Liver (tissue), 9 donors: ENCODE results near the gene GRK6. TPM values are rescaled to one million over a fixed set of nuclear protein-coding genes. Genes with fewer than 3 reads are reported as not detected.

Experiments
- DNase-seq: peaks from one replicate; pipeline ENCODE4 v3.0.0-alpha.2; 2017; ENCODE audit warnings: low spot score
- H3K27ac ChIP-seq, 2 donors: one replicate each; pipeline ENCODE4 v1.7.0; 2013; ENCODE audit warnings: inconsistent platforms in 2 of 2, low read length in 2 of 2, control low read depth in 1 of 2, low read depth in 1 of 2, mild to moderate bottlenecking in 1 of 2
- H3K27me3 ChIP-seq, 4 donors: one replicate each; pipeline versions ENCODE4 v1.6.1 to v1.7.0; 2013; ENCODE audit warnings: low read length in 3 of 4, inconsistent platforms in 1 of 4, mild to moderate bottlenecking in 1 of 4, moderate library complexity in 1 of 4; ENCODE audit not compliant: control insufficient read depth in 4 of 4, insufficient read depth in 4 of 4
- H3K36me3 ChIP-seq, 4 donors: one replicate each; pipeline versions ENCODE4 v1.6.1 to v1.7.0; 2013; ENCODE audit warnings: low read length in 3 of 4, mild to moderate bottlenecking in 3 of 4, low read depth in 1 of 4, moderate library complexity in 1 of 4; ENCODE audit not compliant: control insufficient read depth in 4 of 4, insufficient read depth in 3 of 4
- H3K4me1 ChIP-seq, 4 donors: one replicate each; pipeline versions ENCODE4 v1.6.1 to v1.7.0; 2013; ENCODE audit warnings: low read length in 3 of 4, mild to moderate bottlenecking in 3 of 4, moderate library complexity in 1 of 4; ENCODE audit not compliant: control insufficient read depth in 4 of 4, insufficient read depth in 4 of 4
- H3K4me3 ChIP-seq, 3 donors: one replicate each; pipeline versions ENCODE4 v1.6.1 to v1.7.0; 2013; ENCODE audit warnings: low read length in 3 of 3, control low read depth in 1 of 3, low read depth in 1 of 3, mild to moderate bottlenecking in 1 of 3
- H3K9ac ChIP-seq, 2 donors: one replicate each; pipeline ENCODE4 v1.7.0; 2013; ENCODE audit warnings: low read length in 2 of 2, mild to moderate bottlenecking in 2 of 2, moderate library complexity in 2 of 2, control low read depth in 1 of 2, low read depth in 1 of 2
- H3K9me3 ChIP-seq, 4 donors: one replicate each; pipeline versions ENCODE4 v1.6.1 to v1.7.0; 2013; ENCODE audit warnings: low read length in 3 of 4; ENCODE audit not compliant: control insufficient read depth in 4 of 4
- FOXA2 ChIP-seq: IDR thresholded peaks from 2 replicates; pipeline ENCODE4 v1.6.1; 2016; ENCODE audit warnings: antibody characterized with exemption
- GABPA ChIP-seq, 2 donors: IDR thresholded peaks in 1 of 2; conservative IDR thresholded peaks in 1 of 2; 2 replicates each; pipeline ENCODE4 v1.6.1; 2016; ENCODE audit warnings: antibody characterized with exemption in 2 of 2, mild to moderate bottlenecking in 1 of 2, moderate library complexity in 1 of 2
- HNF4A ChIP-seq, 2 donors: conservative IDR thresholded peaks; 2 replicates each; pipeline ENCODE4 v1.6.1; 2016; ENCODE audit warnings: antibody characterized with exemption in 2 of 2, mild to moderate bottlenecking in 2 of 2
- JUND ChIP-seq, 2 donors: IDR thresholded peaks; 2 replicates each; pipeline ENCODE4 v1.6.1; 2016; ENCODE audit warnings: antibody characterized with exemption in 2 of 2
- NR2F2 ChIP-seq: IDR thresholded peaks from 2 replicates; pipeline ENCODE4 v1.6.1; 2016; ENCODE audit warnings: antibody characterized with exemption
- RAD21 ChIP-seq, 2 donors: IDR thresholded peaks; 2 replicates each; pipeline ENCODE4 v1.6.1; 2016; ENCODE audit warnings: antibody characterized with exemption in 2 of 2, mild to moderate bottlenecking in 2 of 2
- RXRA ChIP-seq, 2 donors: IDR thresholded peaks; 2 replicates each; pipeline ENCODE4 v1.6.1; 2017 to 2018; ENCODE audit warnings: antibody characterized with exemption in 2 of 2, mild to moderate bottlenecking in 1 of 2
- SP1 ChIP-seq: IDR thresholded peaks from 2 replicates; pipeline ENCODE4 v1.6.1; 2018; ENCODE audit warnings: antibody characterized with exemption, mild to moderate bottlenecking
- WGBS: extraction: QIAGEN DNeasy Blood & Tissue Kit; methylation state at CpG from one replicate; pipeline ENCODE4 v1.1.7; 2013; 5-methylcytosine and 5-hydroxymethylcytosine counted together
- polyA plus RNA-seq, 2 donors: library from polyadenylated mRNA; stranded (reverse) in 1 of 2; unstranded in 1 of 2; fragments of 200-250 nt in 1 of 2; fragments of >200 nt in 1 of 2; fragmentation: Nextera tagmentation in 1 of 2; extraction: Ambion mirVana in 1 of 2; gene quantifications; one replicate each; pipeline versions ENCODE4 v1.2.1 to v1.2.3, GENCODE V29; 2013 to 2015
- total RNA-seq, 2 donors: library from RNA; depleted of rRNA; stranded (reverse); fragments of >200 nt; gene quantifications; one replicate each; pipeline ENCODE4 v1.2.3, GENCODE V29; 2014
- TF ChIP-seq, protein P1 (sequence below): IDR thresholded peaks from 2 replicates; pipeline ENCODE4 v1.6.1; 2016; ENCODE audit warnings: antibody characterized with exemption, mild to moderate bottlenecking
- TF ChIP-seq, protein P2 (sequence below): IDR thresholded peaks from 2 replicates; pipeline ENCODE4 v1.6.1; 2016; ENCODE audit warnings: antibody characterized with exemption
- TF ChIP-seq, protein P3 (sequence below): fragments of 150-350 bp; IDR thresholded peaks from 2 replicates; pipeline ENCODE4 v1.5.1; 2017; ENCODE audit warnings: improper control_type of control experiment, low read depth, low read length; ENCODE audit not compliant: missing input control
- donor health status: healthy.
- donor health status: healthy.
- donor health status: healthy.
- donor health status: healthy.
- donor health status: healthy.

Gene GRK6
- total and polyA plus RNA-seq, 4 donors = 3.1 to 24.0 (median 10.8) TPM

DNA sequence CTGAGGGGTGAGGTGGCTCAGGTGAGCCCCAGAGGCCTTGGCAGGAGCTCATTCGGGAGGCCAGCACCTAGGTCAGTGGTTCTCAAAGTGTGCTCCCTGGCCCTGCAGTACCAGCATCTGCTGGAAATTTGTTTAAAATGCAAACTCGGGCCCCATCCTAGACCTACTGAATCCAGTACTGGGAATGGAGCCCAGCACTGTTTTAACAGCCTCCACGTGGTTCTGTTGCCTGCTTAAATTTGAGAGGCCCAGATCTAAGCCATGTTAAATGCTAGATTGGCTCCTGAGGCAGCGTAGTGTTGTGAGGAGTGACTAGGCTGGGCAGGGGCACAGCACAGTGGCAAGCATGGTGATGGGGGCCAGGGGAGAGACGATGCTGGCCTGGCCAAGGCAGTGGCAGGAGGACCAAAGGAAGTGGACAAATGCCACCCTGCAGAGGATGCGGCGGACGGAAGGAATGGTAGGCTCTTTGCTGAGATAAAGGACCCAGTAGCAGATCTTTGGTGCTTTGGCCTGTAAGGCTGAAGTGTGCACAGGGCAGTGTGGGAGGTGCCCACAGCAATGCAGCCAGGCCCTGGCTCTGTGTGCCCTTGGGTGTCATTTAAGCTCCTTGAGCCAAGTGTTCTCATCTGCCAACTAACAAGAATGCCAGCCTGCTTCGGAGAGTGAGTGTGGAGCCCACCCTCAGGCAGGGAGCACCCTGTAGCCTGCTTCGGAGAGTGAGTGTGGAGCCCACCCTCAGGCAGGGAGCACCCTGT is 24.4 kb downstream of the GRK6 start (continued):
- TF ChIP-seq, protein P1, sequence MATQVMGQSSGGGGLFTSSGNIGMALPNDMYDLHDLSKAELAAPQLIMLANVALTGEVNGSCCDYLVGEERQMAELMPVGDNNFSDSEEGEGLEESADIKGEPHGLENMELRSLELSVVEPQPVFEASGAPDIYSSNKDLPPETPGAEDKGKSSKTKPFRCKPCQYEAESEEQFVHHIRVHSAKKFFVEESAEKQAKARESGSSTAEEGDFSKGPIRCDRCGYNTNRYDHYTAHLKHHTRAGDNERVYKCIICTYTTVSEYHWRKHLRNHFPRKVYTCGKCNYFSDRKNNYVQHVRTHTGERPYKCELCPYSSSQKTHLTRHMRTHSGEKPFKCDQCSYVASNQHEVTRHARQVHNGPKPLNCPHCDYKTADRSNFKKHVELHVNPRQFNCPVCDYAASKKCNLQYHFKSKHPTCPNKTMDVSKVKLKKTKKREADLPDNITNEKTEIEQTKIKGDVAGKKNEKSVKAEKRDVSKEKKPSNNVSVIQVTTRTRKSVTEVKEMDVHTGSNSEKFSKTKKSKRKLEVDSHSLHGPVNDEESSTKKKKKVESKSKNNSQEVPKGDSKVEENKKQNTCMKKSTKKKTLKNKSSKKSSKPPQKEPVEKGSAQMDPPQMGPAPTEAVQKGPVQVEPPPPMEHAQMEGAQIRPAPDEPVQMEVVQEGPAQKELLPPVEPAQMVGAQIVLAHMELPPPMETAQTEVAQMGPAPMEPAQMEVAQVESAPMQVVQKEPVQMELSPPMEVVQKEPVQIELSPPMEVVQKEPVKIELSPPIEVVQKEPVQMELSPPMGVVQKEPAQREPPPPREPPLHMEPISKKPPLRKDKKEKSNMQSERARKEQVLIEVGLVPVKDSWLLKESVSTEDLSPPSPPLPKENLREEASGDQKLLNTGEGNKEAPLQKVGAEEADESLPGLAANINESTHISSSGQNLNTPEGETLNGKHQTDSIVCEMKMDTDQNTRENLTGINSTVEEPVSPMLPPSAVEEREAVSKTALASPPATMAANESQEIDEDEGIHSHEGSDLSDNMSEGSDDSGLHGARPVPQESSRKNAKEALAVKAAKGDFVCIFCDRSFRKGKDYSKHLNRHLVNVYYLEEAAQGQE = no peak
- no peak for TF ChIP-seq RXRA (IDR thresholded peaks at IDR 0.05)
- no peak for TF ChIP-seq RAD21 (IDR thresholded peaks at IDR 0.05)
- TF ChIP-seq, protein P2, sequence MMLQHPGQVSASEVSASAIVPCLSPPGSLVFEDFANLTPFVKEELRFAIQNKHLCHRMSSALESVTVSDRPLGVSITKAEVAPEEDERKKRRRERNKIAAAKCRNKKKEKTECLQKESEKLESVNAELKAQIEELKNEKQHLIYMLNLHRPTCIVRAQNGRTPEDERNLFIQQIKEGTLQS = no peak
- TF ChIP-seq FOXA2 = no peak
- no peak for TF ChIP-seq JUND (IDR thresholded peaks at IDR 0.05)

DNA sequence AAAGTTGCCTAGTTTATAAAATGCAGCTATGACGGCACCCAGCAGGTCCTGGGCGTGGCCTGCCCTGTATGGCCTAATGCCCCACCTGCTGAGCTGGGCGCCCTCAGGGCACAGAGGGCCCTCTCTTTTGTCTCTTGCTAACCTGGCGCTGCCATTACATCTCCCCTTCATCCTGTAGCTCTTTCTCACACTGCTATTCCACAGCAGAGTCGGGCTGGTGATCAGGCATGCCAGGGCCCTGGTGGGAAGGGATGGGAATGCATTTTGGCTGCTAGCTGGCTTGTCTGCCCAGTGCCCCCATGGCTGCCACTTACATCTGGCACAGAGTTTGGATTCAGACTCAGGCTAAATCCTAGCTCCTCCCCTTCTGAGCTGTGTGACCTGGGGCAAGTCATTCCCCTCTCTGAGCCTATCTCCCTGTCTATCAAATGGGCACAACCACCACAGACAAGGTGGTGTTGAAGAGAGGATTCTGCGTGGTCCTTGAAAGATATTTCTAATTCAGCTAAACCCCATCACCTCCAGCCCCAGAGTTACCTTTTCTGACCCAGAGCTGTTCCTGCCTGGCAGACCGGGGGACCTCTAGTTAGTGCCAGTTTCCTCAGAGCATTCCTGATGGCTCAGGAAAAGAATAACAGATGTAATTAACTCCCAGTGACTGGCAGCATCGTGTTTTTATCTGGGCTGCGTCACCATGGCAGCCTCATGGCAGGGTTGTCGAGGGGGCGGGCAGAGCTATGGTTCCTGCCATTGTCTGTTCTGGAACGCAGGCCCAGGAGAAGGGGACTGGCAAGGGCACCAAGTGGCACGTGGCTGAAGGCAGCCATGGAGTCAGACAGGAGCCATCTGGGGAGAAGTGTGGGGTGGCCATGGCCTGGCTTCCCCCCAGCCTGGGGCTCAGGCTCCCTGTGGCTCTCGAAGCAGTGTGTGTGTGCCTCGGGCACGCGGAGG is 26.5 kb downstream of the GRK6 start:
- Histone ChIP-seq H3K4me3 (no peak overlapping the region), H3K4me1 (peaks cover 3 to 28% (median 15%) of the 10 kb centered on the region in 4 donors), H3K9me3 (no peaks in the 10 kb centered on the region), H3K27me3 (no peaks in the 10 kb centered on the region), H3K9ac (no peak overlapping the region), H3K36me3 (no peaks in the 10 kb centered on the region), H3K27ac (no peak overlapping the region)
- WGBS = 91% methylated on average over 17 of the region's 17 CpGs
- DNase-seq = no peak
- TF ChIP-seq NR2F2 = no peak
- no peak for TF ChIP-seq RAD21 (IDR thresholded peaks at IDR 0.05)

DNA sequence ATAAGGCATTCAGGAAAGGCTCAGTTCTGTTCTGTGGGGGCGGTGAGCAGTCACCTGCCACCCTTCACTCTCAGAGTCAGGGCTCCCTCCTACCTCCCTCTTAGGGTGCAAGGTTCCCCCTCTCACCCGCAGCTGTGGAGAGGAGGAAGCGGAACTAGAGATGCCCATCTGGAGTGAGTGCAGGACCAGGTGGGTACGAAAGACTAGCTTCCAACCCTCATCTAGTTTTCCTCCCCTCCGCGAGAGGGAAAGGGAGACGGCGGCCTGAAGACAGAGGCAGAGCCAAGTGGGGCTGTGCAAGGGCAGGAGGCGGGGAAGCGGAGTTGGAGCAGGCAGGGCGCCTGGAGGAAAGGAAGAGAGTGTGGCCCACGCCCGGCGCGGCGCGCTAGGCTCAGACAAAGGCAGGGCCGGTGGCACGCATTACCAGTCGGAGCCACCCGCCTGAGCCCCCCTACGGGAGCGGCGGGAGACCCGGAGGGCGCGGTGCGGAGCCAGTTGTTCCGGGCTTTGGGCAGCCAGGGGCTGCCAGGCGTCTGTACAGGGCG is 27.4 kb downstream of the GRK6 start:
- H3K27me3 ChIP-seq = no peaks in the 10 kb centered on the region
- H3K4me3 ChIP-seq = peak overlapping the region in 1 of 3 donors; percentile 25
- peaks cover 3 to 27% (median 15%) of the 10 kb centered on the region in 4 donors for H3K4me1 ChIP-seq
- WGBS = 18% methylated on average over 31 of the region's 31 CpGs
- no peaks in the 10 kb centered on the region for H3K9me3 ChIP-seq
- H3K36me3 ChIP-seq = no peaks in the 10 kb centered on the region
- no peak overlapping the region for H3K9ac ChIP-seq
- no peak overlapping the region for H3K27ac ChIP-seq
- TF ChIP-seq GABPA (IDR thresholded peaks at IDR 0.05 in 1 of 2, conservative IDR thresholded peaks at IDR 0.05 in 1 of 2) = no peak
- TF ChIP-seq NR2F2 = no peak
- TF ChIP-seq RAD21 (IDR thresholded peaks at IDR 0.05) = no peak
- no peak for TF ChIP-seq HNF4A (conservative IDR thresholded peaks at IDR 0.05)
- TF ChIP-seq, protein P2 = no peak
- TF ChIP-seq, protein P1 = no peak
- TF ChIP-seq, protein P3, sequence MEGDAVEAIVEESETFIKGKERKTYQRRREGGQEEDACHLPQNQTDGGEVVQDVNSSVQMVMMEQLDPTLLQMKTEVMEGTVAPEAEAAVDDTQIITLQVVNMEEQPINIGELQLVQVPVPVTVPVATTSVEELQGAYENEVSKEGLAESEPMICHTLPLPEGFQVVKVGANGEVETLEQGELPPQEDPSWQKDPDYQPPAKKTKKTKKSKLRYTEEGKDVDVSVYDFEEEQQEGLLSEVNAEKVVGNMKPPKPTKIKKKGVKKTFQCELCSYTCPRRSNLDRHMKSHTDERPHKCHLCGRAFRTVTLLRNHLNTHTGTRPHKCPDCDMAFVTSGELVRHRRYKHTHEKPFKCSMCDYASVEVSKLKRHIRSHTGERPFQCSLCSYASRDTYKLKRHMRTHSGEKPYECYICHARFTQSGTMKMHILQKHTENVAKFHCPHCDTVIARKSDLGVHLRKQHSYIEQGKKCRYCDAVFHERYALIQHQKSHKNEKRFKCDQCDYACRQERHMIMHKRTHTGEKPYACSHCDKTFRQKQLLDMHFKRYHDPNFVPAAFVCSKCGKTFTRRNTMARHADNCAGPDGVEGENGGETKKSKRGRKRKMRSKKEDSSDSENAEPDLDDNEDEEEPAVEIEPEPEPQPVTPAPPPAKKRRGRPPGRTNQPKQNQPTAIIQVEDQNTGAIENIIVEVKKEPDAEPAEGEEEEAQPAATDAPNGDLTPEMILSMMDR = no peak
- TF ChIP-seq SP1 = no peak
- TF ChIP-seq RXRA (IDR thresholded peaks at IDR 0.05) = no peak
- DNase-seq = no peak
